ENCODE results near the gene RNF187.
"Not testable (repeated sequence)": the region's sequence is repeated elsewhere in the genome, so short reads cannot be mapped to it uniquely, and the experiment has no call there.

The RNF187 gene

GRCh38 chr1:228459091-228459993 is 27.8 kb upstream of the RNF187 start:
- DNase-seq (ENCODE audit: low read depth) = peak; percentile 80

- no peak for DNase-seq (ENCODE audit: low read depth)
Measured at GRCh38 chr1:228460821-228461220, 26.4 kb upstream of the RNF187 start.

DNA sequence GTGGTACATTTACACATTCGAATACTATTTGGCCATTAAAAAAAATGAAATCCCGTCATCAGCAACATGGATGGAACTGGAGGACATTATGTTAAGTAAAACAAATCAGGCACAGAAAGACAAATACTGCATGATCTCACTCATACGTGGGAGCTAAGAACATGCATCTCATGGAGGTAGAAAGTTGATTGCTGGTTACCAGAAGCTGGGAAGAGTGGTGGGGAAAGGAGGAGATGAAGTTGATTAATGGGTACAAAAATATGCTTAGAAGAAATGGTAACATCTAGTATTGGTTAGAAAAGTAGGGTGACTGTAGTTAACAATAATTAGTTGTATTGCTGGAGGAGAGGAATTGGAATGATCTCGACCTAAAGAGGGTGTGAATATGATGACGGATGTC is 24.6 kb upstream of the RNF187 start:
- no peak for DNase-seq (ENCODE audit: low read depth)

DNA sequence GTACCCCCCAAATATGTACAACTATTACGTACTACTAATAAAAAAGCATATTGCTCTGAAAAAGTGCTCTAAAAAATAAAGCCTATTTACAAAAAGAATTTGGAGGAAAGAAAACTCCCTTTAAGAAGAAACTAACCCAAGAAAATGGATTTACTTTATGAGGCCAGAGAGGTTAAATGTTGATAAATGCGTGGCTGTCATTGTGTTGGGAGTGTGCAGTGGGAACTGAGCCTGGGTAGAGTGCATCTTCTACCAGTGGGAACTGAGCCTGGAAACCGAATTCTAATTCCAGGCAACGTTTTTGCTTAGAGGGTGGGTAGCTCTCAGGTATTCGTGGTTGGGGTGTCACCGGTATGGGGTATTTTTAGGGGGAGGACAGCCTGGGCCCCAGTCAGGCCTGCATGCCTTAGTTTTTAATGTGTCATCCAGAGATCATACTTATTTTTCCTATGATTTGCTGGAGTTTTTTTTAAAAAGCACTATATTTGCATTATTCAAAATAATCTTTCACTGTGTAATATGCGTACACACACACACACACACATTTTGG is 24.1 kb upstream of the RNF187 start:
- no peak for DNase-seq (ENCODE audit: low read depth)

DNA sequence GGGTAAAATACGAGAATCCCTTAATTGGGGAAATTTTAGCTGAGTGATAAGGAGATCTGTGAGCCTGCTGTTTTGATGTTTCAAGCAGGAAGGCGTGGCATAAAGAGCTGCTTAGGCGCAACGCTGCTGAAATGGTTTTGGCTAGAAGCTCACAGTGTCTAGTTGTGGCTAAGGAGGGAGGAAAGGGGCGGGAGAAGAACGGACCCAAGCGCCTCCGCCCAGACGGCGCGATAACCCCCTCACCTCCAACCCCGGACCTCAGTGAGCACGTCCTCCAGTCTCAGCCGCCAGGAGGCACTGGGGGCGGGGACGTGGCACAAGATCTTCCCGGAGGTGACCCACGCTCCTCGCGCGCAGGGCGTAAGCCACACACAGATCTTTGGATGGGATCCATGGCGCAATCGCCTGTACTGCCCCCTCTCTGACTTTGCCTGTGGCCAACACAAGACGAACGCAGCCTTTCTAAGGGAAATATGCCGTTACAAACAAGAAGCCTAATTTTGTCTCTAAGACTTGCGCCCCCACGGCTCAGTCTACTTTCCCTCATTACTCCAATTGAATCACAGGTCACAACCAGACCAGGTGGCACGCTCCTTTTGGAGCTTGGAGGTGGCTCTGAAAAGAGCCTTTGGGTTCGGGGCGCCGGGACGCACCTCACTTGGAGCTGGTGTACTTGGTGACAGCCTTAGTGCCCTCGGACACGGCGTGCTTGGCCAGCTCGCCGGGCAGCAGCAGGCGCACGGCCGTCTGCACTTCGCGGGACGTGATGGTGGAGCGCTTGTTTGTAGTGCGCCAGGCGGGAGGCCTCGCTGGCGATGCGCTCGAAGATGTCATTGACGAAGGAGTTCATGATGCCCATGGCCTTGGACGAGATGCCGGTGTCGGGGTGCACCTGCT is 23.4 kb upstream of the RNF187 start:
- DNase-seq (ENCODE audit: low read depth) = peak; percentile 17

DNA sequence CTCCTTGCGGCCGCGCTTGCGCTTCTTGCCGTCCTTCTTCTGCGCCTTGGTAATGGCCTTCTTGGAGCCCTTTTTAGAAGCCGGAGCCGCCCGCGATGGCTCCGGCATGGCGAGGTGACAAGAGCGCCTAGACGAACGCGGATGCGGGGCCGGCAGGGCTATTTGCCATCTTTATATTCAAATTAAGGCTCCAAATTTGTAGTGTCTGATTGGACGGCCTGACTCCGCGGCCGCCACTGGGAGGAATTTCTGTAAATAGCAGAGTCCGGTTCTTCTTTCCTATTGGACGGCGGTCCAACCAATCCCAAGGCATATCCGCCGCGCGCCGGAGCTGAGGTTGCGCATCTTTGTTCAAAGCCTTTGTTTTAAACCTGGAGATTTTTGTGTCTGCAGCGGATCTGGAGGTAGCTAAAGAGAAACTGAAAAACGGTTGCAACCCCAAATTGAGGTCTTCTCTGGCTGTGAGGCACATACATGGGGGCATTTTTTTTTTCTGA is 22.6 kb upstream of the RNF187 start:
- DNase-seq (ENCODE audit: low read depth) = peak; percentile 88

DNA sequence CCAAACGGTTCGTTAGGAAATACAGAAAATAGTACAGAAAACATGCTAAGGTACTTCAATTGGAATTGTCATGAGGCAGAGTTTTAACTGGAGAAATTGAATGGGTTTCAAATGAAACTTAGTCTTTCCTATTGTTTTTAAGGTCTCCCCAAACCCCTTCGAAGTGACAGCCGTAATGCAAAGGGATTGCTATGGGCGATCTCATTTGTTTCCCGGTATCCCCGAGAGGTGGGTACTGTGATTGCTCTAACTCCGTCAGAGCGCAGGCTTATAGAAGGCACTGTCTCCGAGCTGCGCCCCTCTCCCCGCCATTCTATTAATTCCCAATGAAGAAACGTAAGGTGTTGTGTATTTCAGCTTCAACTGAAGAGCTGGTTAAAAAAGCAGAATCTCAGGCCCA is 22.0 kb upstream of the RNF187 start:
- DNase-seq (ENCODE audit: low read depth) = no peak

- no peak for DNase-seq (ENCODE audit: low read depth)
Measured at GRCh38 chr1:228465571-228466146, 21.5 kb upstream of the RNF187 start.

GRCh38 chr1:228468188-228468587 is 19.0 kb upstream of the RNF187 start:
- not testable (repeated sequence) for DNase-seq (ENCODE audit: low read depth)

GRCh38 chr1:228469413-228470162 is 17.6 kb upstream of the RNF187 start:
- no peak for DNase-seq (ENCODE audit: low read depth)

DNA sequence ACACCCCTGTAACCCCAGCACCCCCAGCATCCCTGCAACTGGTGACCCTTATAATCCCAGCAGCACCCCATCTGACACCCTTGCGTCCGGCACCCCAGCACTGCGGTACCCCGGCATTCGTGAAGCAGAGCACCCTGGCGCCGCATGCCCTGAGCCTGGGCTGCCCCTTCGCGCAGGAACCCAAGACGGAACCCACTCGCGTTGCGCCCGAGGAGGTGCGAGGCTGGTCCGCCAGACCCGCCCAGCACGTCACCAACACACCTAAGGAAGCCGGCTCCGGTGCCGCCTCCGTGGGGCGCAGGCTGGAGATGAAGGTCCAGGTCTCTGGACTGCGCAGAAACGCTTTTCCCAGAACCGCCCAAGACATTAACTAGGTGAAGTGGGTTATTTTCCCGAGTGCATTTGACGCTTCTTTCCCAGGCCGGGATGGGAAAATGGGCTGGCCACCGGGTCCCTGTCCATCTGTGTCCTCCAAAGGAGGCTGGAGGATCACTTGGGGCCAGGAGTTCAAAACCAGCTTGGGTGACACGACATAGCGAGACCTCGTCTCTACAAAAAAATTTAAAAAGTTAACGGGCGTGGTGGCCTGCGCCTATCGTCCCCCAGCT is 15.9 kb upstream of the RNF187 start:
- DNase-seq (ENCODE audit: low read depth) = no peak

DNA sequence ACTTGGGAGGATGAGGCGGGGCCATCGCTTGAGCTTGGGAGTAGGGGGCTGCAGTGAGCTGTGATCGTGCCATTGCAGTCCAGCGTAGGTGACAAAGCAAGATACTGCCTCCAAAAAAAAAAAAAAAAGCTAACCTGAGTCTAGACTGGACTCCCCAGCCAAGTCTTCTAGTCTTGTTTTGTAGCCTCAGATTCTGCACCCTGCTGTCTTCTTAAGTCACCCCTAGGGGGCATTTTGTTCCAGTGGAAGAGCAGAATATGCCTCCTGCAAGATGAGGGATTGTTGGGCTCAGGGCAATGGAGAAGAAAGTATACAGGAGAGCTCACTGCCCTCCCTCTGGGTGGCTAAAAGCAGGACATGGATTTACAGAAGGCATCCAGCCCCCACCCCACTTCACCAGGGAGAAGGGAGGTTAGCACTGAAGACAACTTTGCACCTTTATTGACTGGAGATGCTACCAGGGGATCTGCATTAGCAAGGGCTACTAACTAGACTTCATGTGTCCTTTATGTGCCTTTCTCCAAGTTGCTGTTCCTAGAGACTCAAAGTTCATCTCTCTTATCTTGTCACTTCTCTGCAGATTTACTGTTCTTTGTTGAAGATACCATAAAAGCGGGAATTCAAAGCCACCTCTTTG is 15.3 kb upstream of the RNF187 start:
- DNase-seq (ENCODE audit: low read depth) = peak; percentile 53

DNA sequence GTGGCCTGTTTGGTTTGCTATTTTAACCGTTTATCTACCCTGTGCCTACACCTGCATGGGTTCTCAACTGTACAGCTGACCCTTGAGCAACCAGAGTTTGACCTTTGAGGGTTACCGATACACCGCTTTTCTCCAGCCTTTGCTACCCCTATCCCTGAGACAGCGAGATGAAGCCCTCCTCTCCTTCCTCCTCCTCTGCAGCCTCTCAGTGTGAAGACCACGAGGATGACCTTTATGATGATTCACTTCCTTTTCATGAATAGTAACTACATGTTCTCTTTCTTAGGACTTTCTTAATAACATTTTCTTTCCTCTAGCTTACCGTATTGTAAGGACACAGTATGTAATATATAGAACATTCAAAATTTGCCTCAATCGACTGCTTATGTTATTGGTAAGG is 14.5 kb upstream of the RNF187 start:
- DNase-seq (ENCODE audit: low read depth) = peak; percentile 42

- no peak for DNase-seq (ENCODE audit: low read depth)
Measured at GRCh38 chr1:228474507-228474906, 12.7 kb upstream of the RNF187 start.

DNA sequence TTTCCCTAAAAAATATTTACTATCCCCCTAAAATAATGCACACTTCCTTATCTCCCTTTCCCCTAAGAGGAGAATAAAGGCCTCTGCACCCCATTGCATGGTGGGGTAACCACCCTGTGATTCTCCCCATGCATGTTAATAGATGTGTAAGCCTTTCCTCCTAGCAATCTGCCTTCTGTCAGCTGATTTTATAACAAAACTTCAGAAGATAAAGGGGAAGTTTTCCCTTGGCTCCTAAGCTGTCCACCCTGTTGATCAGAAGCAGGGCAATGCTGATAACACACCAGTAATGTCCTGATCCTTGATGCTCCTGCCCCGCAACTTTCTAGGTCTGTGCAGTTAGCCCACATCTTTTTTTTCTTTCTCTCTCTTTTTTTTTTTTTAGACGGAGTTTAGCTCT is 11.4 kb upstream of the RNF187 start:
- no peak for DNase-seq (ENCODE audit: low read depth)

GRCh38 chr1:228477263-228477662 is 9.9 kb upstream of the RNF187 start:
- DNase-seq (ENCODE audit: low read depth) = no peak

DNA sequence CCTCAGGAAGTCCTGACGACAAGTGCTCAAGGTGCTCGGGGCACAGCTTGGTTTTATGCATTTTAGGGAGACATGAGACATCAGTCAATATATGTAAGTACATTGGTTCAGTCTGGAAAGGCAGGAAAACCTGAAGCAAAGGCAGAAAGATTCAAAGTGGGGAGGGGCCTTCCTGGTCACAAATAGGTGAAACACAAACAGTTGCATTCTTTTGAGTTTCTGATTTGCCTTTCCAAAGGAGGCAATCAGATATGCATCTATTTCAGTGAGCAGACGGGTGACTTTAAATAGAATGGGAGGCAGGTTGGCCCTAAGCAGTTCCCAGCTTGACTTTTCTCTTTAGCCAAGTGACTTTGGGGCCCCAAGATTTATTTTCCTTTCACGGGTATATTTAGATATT is 8.9 kb upstream of the RNF187 start:
- no peak for DNase-seq (ENCODE audit: low read depth)

GRCh38 chr1:228478912-228479711 is 8.1 kb upstream of the RNF187 start:
- no peak for DNase-seq (ENCODE audit: low read depth)

DNA sequence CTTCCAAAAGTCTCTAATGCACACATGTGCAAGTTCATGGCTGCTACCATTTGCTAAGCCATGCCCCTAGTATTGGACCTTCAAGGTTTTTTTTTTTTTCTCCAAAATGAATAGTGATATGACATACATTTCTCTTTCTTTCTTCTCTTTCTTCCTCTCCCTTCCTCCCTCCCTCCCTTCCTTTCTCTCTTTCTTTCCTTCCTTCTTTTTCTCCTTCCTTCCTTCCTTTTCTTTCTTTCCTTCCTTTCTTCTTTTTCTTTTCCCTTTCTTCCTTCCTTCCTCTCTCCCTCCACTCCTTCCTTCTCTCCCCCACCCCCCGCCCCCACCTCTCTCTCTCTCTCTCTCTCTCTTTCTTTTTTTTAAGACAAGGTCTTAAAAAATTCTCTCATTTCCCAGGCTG is 3.4 kb upstream of the RNF187 start:
- no peak for DNase-seq (ENCODE audit: low read depth)
